Retinal pigment epithelial cell (primary cell): ENCODE data around the gene PSPH.
A peak's percentile ranks its signal among the peaks of the same experiment; 100 is the strongest.

Experiments used
- DNase-seq: peaks from one replicate; pipeline ENCODE4 v3.0.0-alpha.2; 2010; ENCODE audit warnings: low read depth
- H3K4me3 ChIP-seq: 2 replicates; pipeline ENCODE4 v1.5.1; 2011; ENCODE audit warnings: mild to moderate bottlenecking, low read length, control low read depth, moderate library complexity
- TF ChIP-seq, protein P1 (sequence below): conservative IDR thresholded peaks from 2 replicates; pipeline ENCODE4 v1.5.1; 2011; ENCODE audit warnings: low read depth, low read length, control low read depth, inconsistent platforms

The PSPH gene

DNA sequence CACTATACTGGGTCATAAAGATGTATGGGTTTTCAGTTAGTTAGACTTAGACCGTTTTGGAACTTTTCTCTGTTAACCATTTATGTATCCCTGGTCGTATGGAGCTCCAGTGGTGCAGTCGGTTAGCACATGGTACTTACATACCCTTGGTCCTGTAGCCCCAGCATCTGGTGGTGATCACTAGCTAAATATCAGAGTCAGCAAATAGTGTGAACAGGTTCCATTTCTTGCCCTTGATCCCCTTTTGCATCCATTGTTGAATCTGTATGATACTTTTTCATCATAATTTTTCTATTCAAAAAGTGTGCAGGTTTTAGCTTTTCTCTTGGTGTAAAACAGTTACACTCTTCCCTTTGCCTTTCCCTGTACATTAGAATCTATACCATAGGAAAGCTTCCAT, 71.0 kb downstream of the PSPH start:
- TF ChIP-seq, protein P1, sequence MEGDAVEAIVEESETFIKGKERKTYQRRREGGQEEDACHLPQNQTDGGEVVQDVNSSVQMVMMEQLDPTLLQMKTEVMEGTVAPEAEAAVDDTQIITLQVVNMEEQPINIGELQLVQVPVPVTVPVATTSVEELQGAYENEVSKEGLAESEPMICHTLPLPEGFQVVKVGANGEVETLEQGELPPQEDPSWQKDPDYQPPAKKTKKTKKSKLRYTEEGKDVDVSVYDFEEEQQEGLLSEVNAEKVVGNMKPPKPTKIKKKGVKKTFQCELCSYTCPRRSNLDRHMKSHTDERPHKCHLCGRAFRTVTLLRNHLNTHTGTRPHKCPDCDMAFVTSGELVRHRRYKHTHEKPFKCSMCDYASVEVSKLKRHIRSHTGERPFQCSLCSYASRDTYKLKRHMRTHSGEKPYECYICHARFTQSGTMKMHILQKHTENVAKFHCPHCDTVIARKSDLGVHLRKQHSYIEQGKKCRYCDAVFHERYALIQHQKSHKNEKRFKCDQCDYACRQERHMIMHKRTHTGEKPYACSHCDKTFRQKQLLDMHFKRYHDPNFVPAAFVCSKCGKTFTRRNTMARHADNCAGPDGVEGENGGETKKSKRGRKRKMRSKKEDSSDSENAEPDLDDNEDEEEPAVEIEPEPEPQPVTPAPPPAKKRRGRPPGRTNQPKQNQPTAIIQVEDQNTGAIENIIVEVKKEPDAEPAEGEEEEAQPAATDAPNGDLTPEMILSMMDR, result no peak
- H3K4me3 ChIP-seq, result no peak overlapping the region
- no peak for DNase-seq

DNA sequence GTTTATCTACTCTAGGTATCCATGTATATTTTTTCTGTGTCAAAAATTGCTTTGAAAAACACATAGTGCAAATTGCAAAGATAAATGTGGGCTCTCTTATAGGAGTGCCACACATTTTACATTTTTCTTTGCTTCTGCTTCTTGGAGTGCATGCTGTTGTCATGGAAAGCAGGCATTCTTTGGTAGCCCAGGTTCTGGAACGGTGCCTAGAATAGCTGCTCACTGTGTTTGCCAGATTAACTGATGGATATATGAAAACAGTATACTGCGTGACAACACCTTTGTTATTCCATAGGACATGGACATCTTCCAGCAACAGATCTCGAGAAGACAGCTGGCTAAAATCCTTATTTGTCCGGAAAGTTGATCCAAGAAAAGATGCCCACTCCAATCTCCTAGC, 73.4 kb downstream of the PSPH start:
- H3K4me3 ChIP-seq, result no peak overlapping the region
- DNase-seq, result peak; percentile 51
- TF ChIP-seq, protein P1, result no peak

DNA sequence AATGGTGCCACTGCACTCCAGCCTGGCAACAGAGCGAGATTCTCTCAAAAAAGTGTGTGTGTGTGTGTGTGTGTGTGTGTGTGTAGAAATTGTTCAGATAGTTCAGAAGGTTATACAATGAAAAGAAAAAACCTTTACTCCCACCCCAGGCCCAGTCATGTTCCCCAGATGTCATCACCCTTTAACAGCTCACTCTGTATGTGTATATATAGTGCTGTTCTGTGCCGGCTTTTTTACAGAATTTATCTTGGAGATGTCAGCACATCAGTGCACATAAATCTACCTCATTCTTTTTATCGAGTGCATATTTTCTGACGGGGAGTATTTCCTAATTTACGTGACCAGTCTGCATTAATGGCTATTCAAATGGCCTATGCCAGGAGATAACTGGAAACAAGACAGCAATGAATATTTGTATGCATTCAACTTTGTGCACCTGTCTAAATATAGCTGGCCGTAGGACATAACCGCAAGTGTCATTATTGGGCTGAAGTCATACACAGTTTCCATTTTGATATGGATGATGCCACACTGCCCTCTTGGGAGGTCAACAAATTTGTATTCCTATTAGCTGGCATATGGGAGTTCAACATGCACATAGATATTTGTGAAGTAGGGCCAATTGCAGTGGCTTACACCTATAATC, 75.1 kb downstream of the PSPH start:
- no peak for DNase-seq
- TF ChIP-seq, protein P1, result no peak
- no peak overlapping the region for H3K4me3 ChIP-seq

DNA sequence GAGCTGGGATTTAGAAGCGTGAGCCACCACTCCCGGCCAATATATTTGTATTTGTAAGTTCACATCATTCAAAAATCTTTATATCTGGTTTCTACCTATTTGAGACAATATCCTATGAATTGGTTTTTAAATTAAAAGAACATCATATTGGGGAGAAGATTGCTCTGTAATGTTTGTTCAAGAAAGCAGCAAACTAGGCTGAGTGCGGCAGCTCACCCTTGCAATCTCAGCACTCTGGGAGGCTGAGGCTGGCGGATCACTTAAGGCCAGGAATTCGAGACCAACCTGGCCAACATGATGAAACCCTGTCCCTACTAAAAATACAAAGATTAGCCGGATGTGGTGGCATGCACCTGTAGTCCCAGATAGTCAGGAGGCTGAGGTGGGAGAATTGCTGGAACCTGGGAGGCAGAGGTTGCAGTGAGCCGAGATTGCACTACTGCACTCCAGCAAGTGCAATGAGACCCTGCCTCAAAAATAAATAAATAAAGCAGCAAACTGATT, 77.4 kb downstream of the PSPH start:
- TF ChIP-seq, protein P1, result no peak
- H3K4me3 ChIP-seq, result no peak overlapping the region
- no peak for DNase-seq

DNA sequence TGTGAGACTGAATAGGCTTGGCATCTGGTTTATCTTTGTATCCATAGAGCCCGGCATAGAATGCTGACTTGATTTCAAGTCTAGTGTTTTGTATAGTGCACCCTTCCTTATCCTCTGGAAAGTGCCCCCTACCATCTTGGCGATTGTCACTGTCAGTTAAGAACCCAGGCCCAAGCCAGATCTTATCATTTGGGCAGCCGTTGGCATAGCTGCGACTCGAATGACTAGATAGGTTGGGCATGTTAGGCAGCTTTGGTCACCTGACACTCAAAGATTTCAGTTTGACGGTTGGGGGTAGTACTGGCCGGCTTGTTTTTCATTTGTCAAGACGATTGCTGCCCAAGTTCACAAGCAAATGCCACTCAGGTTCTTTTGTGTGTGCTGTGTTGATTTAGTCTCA, 80.3 kb downstream of the PSPH start:
- TF ChIP-seq, protein P1, result no peak
- no peak for DNase-seq
- H3K4me3 ChIP-seq, result no peak overlapping the region

DNA sequence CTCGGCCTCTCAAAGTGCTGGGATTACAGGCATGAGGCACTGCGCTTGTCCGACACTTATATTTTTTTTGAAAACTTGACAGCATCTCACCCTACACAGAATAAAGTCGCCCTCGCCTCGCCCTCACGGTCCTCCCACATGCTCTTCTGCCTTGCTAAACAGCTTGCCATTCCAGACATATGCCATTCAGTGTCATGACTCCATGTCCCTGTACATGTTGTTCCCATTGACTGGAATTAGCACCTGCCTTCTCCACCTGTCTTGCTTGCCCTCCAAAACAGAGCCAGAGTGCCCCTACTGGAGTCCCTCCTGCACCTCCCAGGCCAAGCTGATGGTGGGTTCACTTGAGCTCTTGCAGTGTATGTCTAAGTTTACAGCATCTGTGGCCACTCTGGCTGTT, 80.7 kb downstream of the PSPH start:
- DNase-seq, result no peak
- TF ChIP-seq, protein P1, result no peak
- no peak overlapping the region for H3K4me3 ChIP-seq

DNA sequence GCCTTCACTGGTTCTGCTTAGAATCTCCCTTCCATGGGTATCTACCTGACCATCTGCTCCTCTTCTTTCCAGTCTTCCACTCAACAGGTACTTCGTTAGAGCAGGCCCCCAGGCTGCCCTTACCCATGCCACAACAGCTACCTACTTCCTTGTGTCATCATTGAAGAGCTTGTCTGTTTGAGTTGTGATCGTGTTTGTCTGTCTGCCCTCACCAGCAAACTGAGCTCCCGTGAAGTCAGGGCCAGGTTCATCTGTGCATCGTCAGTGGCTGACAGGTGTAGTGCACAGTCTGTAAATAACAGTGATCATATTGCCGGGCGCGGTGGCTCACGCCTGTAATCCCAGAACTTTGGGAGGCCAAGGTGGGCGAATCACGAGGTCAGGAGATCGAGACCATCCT, 81.9 kb downstream of the PSPH start:
- no peak for DNase-seq
- no peak overlapping the region for H3K4me3 ChIP-seq
- TF ChIP-seq, protein P1, result no peak
